ENCODE data around the gene PKP4.
A peak's percentile ranks its signal among the peaks of the same experiment; 100 is the strongest.
"Not testable (repeated sequence)": the region's sequence is repeated elsewhere in the genome, so short reads cannot be mapped to it uniquely, and the experiment has no call there.

Gene PKP4

GRCh38 chr2:158414538-158414937, 42.2 kb upstream of the PKP4 start:
- no peaks in the 10 kb centered on the region for H3K4me1 ChIP-seq
- H3K9me3 ChIP-seq = no peaks in the 10 kb centered on the region
- no peak overlapping the region for H3K4me3 ChIP-seq (ENCODE audit: low read depth, low read length)
- no peak for TF ChIP-seq CTCF (IDR thresholded peaks at IDR 0.05; ENCODE audit: low read depth, low read length)
- no peak for DNase-seq
- H3K36me3 ChIP-seq = no peaks in the 10 kb centered on the region
- H3K27me3 ChIP-seq = no peaks in the 10 kb centered on the region

GRCh38 chr2:158432117-158432516, 24.6 kb upstream of the PKP4 start:
- H3K9me3 ChIP-seq = no peaks in the 10 kb centered on the region
- no peak for DNase-seq
- no peaks in the 10 kb centered on the region for H3K36me3 ChIP-seq
- TF ChIP-seq CTCF (IDR thresholded peaks at IDR 0.05; ENCODE audit: low read depth, low read length) = no peak
- H3K27me3 ChIP-seq = no peaks in the 10 kb centered on the region
- H3K4me3 ChIP-seq (ENCODE audit: low read depth, low read length) = no peak overlapping the region
- H3K4me1 ChIP-seq = no peaks in the 10 kb centered on the region

- H3K36me3 ChIP-seq = not testable (repeated sequence)
Measured at GRCh38 chr2:158433716-158434115, 23.0 kb upstream of the PKP4 start.

GRCh38 chr2:158439062-158439461, 17.7 kb upstream of the PKP4 start:
- not testable (repeated sequence) for DNase-seq; H3K36me3 ChIP-seq; H3K4me3 ChIP-seq (ENCODE audit: low read depth, low read length); H3K4me1 ChIP-seq; H3K27me3 ChIP-seq; H3K9me3 ChIP-seq

More at GRCh38 chr2:158433716-158434115, 23.0 kb upstream of the PKP4 start:
- not testable (repeated sequence) for H3K27me3 ChIP-seq; DNase-seq; H3K4me3 ChIP-seq (ENCODE audit: low read depth, low read length); H3K4me1 ChIP-seq; H3K9me3 ChIP-seq

GRCh38 chr2:158443606-158444005, 13.1 kb upstream of the PKP4 start:
- Histone ChIP-seq H3K9me3 (no peaks in the 10 kb centered on the region), H3K27me3 (no peaks in the 10 kb centered on the region), H3K4me3 (ENCODE audit: low read depth, low read length) (no peak overlapping the region), H3K4me1 (no peaks in the 10 kb centered on the region), H3K36me3 (no peaks in the 10 kb centered on the region)
- no peak for TF ChIP-seq CTCF (IDR thresholded peaks at IDR 0.05; ENCODE audit: low read depth, low read length)
- no peak for DNase-seq

- Histone ChIP-seq H3K4me1 (no peaks in the 10 kb centered on the region), H3K4me3 (ENCODE audit: low read depth, low read length) (peak overlapping the region; percentile 67), H3K27me3 (0 out of 2 replicates have a peak, but pooled peaks cover 3% of the 10 kb centered on the region), H3K36me3 (no peaks in the 10 kb centered on the region), H3K9me3 (no peaks in the 10 kb centered on the region)
- peak; percentile 67 for DNase-seq
- TF ChIP-seq CTCF (IDR thresholded peaks at IDR 0.05; ENCODE audit: low read depth, low read length) = no peak
Measured at GRCh38 chr2:158457092-158457825, 507 bp downstream of the PKP4 start.

- peak; percentile 54 for DNase-seq
- 0 out of 2 replicates have a peak, but pooled peaks have one; percentile 2 for TF ChIP-seq CTCF (IDR thresholded peaks at IDR 0.05; ENCODE audit: low read depth, low read length)
- no peaks in the 10 kb centered on the region for H3K4me1 ChIP-seq
Measured at GRCh38 chr2:158457826-158458616, 1.3 kb downstream of the PKP4 start.

More at GRCh38 chr2:158457826-158458616, 1.3 kb downstream of the PKP4 start:
- Histone ChIP-seq H3K4me3 (ENCODE audit: low read depth, low read length) (peak overlapping the region; percentile 67), H3K36me3 (no peaks in the 10 kb centered on the region), H3K9me3 (no peaks in the 10 kb centered on the region), H3K27me3 (0 out of 2 replicates have a peak, but pooled peaks cover 3% of the 10 kb centered on the region)

Data from BE2C (cell line).